HepG2 (cell line): ENCODE measurements around the gene CBLN1. TPM values are rescaled to one million over a fixed set of nuclear protein-coding genes. Genes with fewer than 3 reads are reported as not detected.

ENCODE experiments used
- ATAC-seq: fragments of 200-7000 bp; cut with Tn5 transposase; 3 replicates; pipeline ENCODE4 v1.9.1; 2020; ENCODE audit warnings: mild to moderate bottlenecking, moderate library complexity
- BruUV-seq: library from RNA; stranded (reverse); fragments of 400-500 nt; replicated peaks from 2 replicates; lab custom pipeline; 2021; lab: Mats Ljungman, UMichigan
- CTCF ChIA-PET: fragments of 300-600 bp; formaldehyde crosslinking; extraction: SDS; loops from one replicate; lab custom pipeline; 2021; ENCODE audit warnings: low total read pairs, inconsistent platforms, low intra/inter-chr PET ratio; lab: Yijun Ruan, JAX
- POLR2A ChIA-PET: fragments of 350-600 bp; sonication (Branson Sonifier 250); formaldehyde crosslinking; loops from one replicate; lab custom pipeline; 2020; ENCODE audit warnings: antibody characterized with exemption, inconsistent platforms; lab: Yijun Ruan, JAX
- DNase-seq: peaks from one replicate; pipeline ENCODE4 v3.0.0-alpha.2; 2015; ENCODE audit warnings: low spot score
- FAIRE-seq: peaks from 3 replicates; lab custom pipeline; 2011; peaks lifted over from hg19 to GRCh38; lab: Jason Lieb, UNC
- H2AFZ ChIP-seq: one replicate; pipeline ENCODE4 v1.6.1; 2011; ENCODE audit warnings: low read length, inconsistent platforms
- H3K27ac ChIP-seq: fragments of 300-600 bp; 3 replicates; pipeline ENCODE4 v1.8.0; 2011; ENCODE audit warnings: mixed run types, mild to moderate bottlenecking, mixed read lengths, low read length, inconsistent platforms; ENCODE audit not compliant: insufficient read depth; ENCODE audit errors: extremely low read length
- H3K27me3 ChIP-seq, 2 experiments: fragments of 200-600 bp in 1 of 2; 2 replicates in 1 of 2; 3 replicates in 1 of 2; pipeline versions ENCODE4 v1.6.0 to v1.8.0; 2011; ENCODE audit warnings: low read length in 2 of 2, mild to moderate bottlenecking in 2 of 2, moderate library complexity in 2 of 2, inconsistent platforms in 1 of 2; ENCODE audit not compliant: insufficient read depth in 2 of 2, control insufficient read depth in 1 of 2
- H3K36me3 ChIP-seq, 2 experiments: fragments of 200-600 bp in 1 of 2; replicated peaks in 1 of 2; 2 replicates in 1 of 2; 3 replicates in 1 of 2; pipeline versions ENCODE4 v1.5.1 to v1.8.0; 2011; ENCODE audit warnings: low read length in 2 of 2, inconsistent platforms in 1 of 2; ENCODE audit not compliant: insufficient read depth in 2 of 2, control insufficient read depth in 1 of 2
- H3K4me1 ChIP-seq: 2 replicates; pipeline ENCODE4 v1.5.1; 2012; ENCODE audit warnings: low read length, inconsistent platforms; ENCODE audit not compliant: insufficient read depth
- H3K4me2 ChIP-seq: 2 replicates; pipeline ENCODE4 v1.6.0; 2011; ENCODE audit warnings: low read depth, low read length, inconsistent platforms
- H3K4me3 ChIP-seq, 3 experiments: fragments of 200-600 bp in 1 of 3; sonication (generic), shearing (Covaris generic) in 1 of 3; replicated peaks in 1 of 3; 2 replicates each; pipeline ENCODE4 v1.5.1; 2011 to 2016; ENCODE audit warnings: low read length in 3 of 3, inconsistent platforms in 2 of 3, low read depth in 2 of 3, mild to moderate bottlenecking in 2 of 3, control low read depth in 1 of 3, mixed read lengths in 1 of 3; ENCODE audit not compliant: insufficient read depth in 1 of 3
- H3K79me2 ChIP-seq: one replicate; pipeline ENCODE4 v1.6.1; 2011; ENCODE audit warnings: low read length, inconsistent platforms; ENCODE audit not compliant: insufficient read depth
- H3K9ac ChIP-seq: 2 replicates; pipeline ENCODE4 v1.6.0; 2011; ENCODE audit warnings: mild to moderate bottlenecking, low read depth, low read length, inconsistent platforms; ENCODE audit not compliant: insufficient read depth
- H3K9me3 ChIP-seq: 2 replicates; pipeline ENCODE4 v1.5.1; 2012; ENCODE audit warnings: mild to moderate bottlenecking, low read length
- H4K20me1 ChIP-seq: 2 replicates; pipeline ENCODE4 v1.6.0; 2011; ENCODE audit warnings: inconsistent platforms, mild to moderate bottlenecking, low read length, moderate library complexity; ENCODE audit not compliant: insufficient read depth
- CC2D1A ChIP-seq: sonication (generic); formaldehyde crosslinking; IDR thresholded peaks from 2 replicates; pipeline ENCODE4 v1.8.1; 2023; ENCODE audit warnings: mild to moderate bottlenecking, missing genetic modification reagents
- CHD4 ChIP-seq: fragments of 200-600 bp; sonication (generic); IDR thresholded peaks from 2 replicates; pipeline ENCODE4 v1.7.0; 2017; ENCODE audit warnings: mild to moderate bottlenecking, low read length, borderline replicate concordance
- DMAP1 ChIP-seq: IDR thresholded peaks from 2 replicates; pipeline ENCODE4 v1.6.1; 2016
- DPF2 ChIP-seq: sonication (generic); formaldehyde crosslinking; IDR thresholded peaks from 2 replicates; pipeline ENCODE4 v1.4.0; 2020; ENCODE audit warnings: mild to moderate bottlenecking, low read depth, missing genetic modification reagents, borderline replicate concordance
- FOSL2 ChIP-seq: sonication (generic); formaldehyde crosslinking; IDR thresholded peaks from 2 replicates; pipeline ENCODE4 v1.4.0; 2020; ENCODE audit warnings: missing genetic modification reagents
- HIVEP1 ChIP-seq: sonication (generic); formaldehyde crosslinking; IDR thresholded peaks from 2 replicates; pipeline ENCODE4 v1.4.0; 2020; ENCODE audit warnings: mild to moderate bottlenecking, missing genetic modification reagents
- LCORL ChIP-seq, 2 experiments: fragments of 450-650 bp in 1 of 2; sonication (generic) in 1 of 2; formaldehyde crosslinking in 1 of 2; IDR thresholded peaks; 2 replicates each; pipeline versions ENCODE4 v1.5.0 to v1.6.1; 2017 to 2020; ENCODE audit warnings: antibody characterized with exemption in 1 of 2, missing genetic modification reagents in 1 of 2
- MTA1 ChIP-seq: sonication (generic); formaldehyde crosslinking; IDR thresholded peaks from 2 replicates; pipeline ENCODE4 v1.4.0; 2020; ENCODE audit warnings: missing genetic modification reagents, mild to moderate bottlenecking, borderline replicate concordance
- MXI1 ChIP-seq: IDR thresholded peaks from 3 replicates; pipeline ENCODE4 v1.6.1; 2012; ENCODE audit warnings: low read depth, low read length, inconsistent platforms, borderline replicate concordance
- SETDB1 ChIP-seq: sonication (generic); formaldehyde crosslinking; IDR thresholded peaks from 2 replicates; pipeline ENCODE4 v1.5.1; 2020; ENCODE audit warnings: missing genetic modification reagents, mild to moderate bottlenecking, borderline replicate concordance
- SIN3A ChIP-seq: IDR thresholded peaks from 2 replicates; pipeline ENCODE4 v1.6.1; 2011; ENCODE audit warnings: low read depth, mild to moderate bottlenecking, control low read depth, low read length, borderline replicate concordance
- ZNF230 ChIP-seq: sonication (generic); formaldehyde crosslinking; IDR thresholded peaks from 2 replicates; pipeline ENCODE4 v1.4.0; 2020; ENCODE audit warnings: mild to moderate bottlenecking, missing genetic modification reagents
- ZNF710 ChIP-seq: sonication (generic); formaldehyde crosslinking; IDR thresholded peaks from 2 replicates; pipeline ENCODE4 v1.5.0; 2020; ENCODE audit warnings: mild to moderate bottlenecking, missing genetic modification reagents, borderline replicate concordance
- ZNF766 ChIP-seq: sonication (generic); formaldehyde crosslinking; IDR thresholded peaks from 2 replicates; pipeline ENCODE4 v1.5.0; 2020; ENCODE audit warnings: missing genetic modification reagents, borderline replicate concordance
- ZSCAN25 ChIP-seq: sonication (generic); formaldehyde crosslinking; IDR thresholded peaks from 2 replicates; pipeline ENCODE4 v1.8.0; 2022; ENCODE audit warnings: mild to moderate bottlenecking, missing genetic modification reagents
- WGBS: methylation state at CpG from one replicate; pipeline ENCODE4 v1.1.6; 2017; ENCODE audit warnings: low lambda C conversion rate; 5-methylcytosine and 5-hydroxymethylcytosine counted together
- in situ Hi-C: cut with HindIII; loops from 2 replicates; pipeline ENCODE4 v1.10.0; 2017; ENCODE audit warnings: low pct_unique_long_range_greater_than_20kb; ENCODE audit not compliant: extremely low pct_ligation_motif_present
- intact Hi-C: fragments of 100-400 bp; cut with micrococcal nuclease; formaldehyde crosslinking; loops from one replicate; pipeline ENCODE4 v1.10.0; 2022; ENCODE audit not compliant: unreplicated experiment
- polyA plus RNA-seq, 8 experiments: library from polyadenylated mRNA; depleted of rRNA in 3 of 8; stranded (reverse) in 7 of 8; unstranded in 1 of 8; fragments of >200 nt; fragmentation: Illumina TruSeq in 4 of 8; extraction: Trizol in 4 of 8; gene quantifications; 2 replicates each; pipeline versions ENCODE4 v1.2.1 to v1.2.3, GENCODE V29; 2011 to 2016; ENCODE audit warnings: low read depth in 4 of 8, missing spikeins in 1 of 8, mixed read lengths in 1 of 8; ENCODE audit not compliant: insufficient read depth in 1 of 8
- total RNA-seq, 5 experiments: library from RNA; depleted of rRNA; stranded (reverse); fragments of >200 nt; fragmentation: Illumina TruSeq; extraction: Trizol; gene quantifications; 2 replicates each; pipeline ENCODE4 v1.2.3, GENCODE V29; 2016; ENCODE audit warnings: low read depth in 1 of 5
- TF ChIP-seq, protein P1 (sequence below): sonication (generic); formaldehyde crosslinking; conservative IDR thresholded peaks from 2 replicates; pipeline ENCODE4 v1.8.0; 2022; ENCODE audit warnings: missing genetic modification reagents

CBLN1 gene
- total and polyA plus RNA-seq, 2 of the 13 experiments (the other 11 are each of a cell fraction or from before 2014, with no cell fraction given): not detected

GRCh38 chr16:49281843-49282642 is 405 bp upstream of the CBLN1 start:
- H2AFZ ChIP-seq: no peak overlapping the region
- no peak overlapping the region for H3K27ac ChIP-seq
- no peaks in the 10 kb centered on the region for H3K36me3 ChIP-seq
- H3K27me3 ChIP-seq: peaks cover 4 to 66% of the 10 kb centered on the region in 2 experiments; a peak in 4 of 5 replicates
- DNase-seq: no peak
- H4K20me1 ChIP-seq: no peaks in the 10 kb centered on the region
- H3K9ac ChIP-seq: no peak overlapping the region
- TF ChIP-seq SETDB1 (CRISPR knock-in tag): no peak
- TF ChIP-seq HIVEP1 (CRISPR knock-in tag): no peak
- no peak for TF ChIP-seq CHD4
- TF ChIP-seq ZNF230 (CRISPR knock-in tag): no peak
- no peak for TF ChIP-seq ZNF710 (CRISPR knock-in tag)
- TF ChIP-seq SIN3A: no peak
- TF ChIP-seq MXI1: no peak
- TF ChIP-seq LCORL (IDR thresholded peaks at IDR 0.05): no peak
- TF ChIP-seq LCORL (CRISPR knock-in tag; IDR thresholded peaks at IDR 0.05): no peak
- no peak for TF ChIP-seq FOSL2 (CRISPR knock-in tag)
- no peak for TF ChIP-seq DPF2 (CRISPR knock-in tag)
- TF ChIP-seq MTA1: no peak
- no peak for TF ChIP-seq ZNF766 (CRISPR knock-in tag)
- TF ChIP-seq ZSCAN25 (CRISPR knock-in tag): no peak
- TF ChIP-seq DMAP1 (CRISPR knock-in tag): no peak
- TF ChIP-seq CC2D1A: no peak
- TF ChIP-seq, protein P1, sequence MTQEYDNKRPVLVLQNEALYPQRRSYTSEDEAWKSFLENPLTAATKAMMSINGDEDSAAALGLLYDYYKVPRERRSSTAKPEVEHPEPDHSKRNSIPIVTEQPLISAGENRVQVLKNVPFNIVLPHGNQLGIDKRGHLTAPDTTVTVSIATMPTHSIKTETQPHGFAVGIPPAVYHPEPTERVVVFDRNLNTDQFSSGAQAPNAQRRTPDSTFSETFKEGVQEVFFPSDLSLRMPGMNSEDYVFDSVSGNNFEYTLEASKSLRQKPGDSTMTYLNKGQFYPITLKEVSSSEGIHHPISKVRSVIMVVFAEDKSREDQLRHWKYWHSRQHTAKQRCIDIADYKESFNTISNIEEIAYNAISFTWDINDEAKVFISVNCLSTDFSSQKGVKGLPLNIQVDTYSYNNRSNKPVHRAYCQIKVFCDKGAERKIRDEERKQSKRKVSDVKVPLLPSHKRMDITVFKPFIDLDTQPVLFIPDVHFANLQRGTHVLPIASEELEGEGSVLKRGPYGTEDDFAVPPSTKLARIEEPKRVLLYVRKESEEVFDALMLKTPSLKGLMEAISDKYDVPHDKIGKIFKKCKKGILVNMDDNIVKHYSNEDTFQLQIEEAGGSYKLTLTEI (CRISPR knock-in tag): no peak
- CTCF ChIA-PET: no interaction called here
- in situ Hi-C loops (no loop called here), intact Hi-C loops (no loop called here)
- no peak overlapping the region for H3K4me3 ChIP-seq
- no peaks in the 10 kb centered on the region for H3K4me1 ChIP-seq
- 73% methylated on average over 122 of the region's 124 CpGs for WGBS
- no peak for FAIRE-seq
- ATAC-seq: no peak
- no peak overlapping the region for H3K4me2 ChIP-seq
- no peaks in the 10 kb centered on the region for H3K79me2 ChIP-seq
- no TSS peak for BruUV-seq
- no peaks in the 10 kb centered on the region for H3K9me3 ChIP-seq
- POLR2A ChIA-PET: no interaction called here
